Mesothelial cell of epicardium (in vitro differentiated cells): Measurements from ENCODE around the gene TARS2. TPM values are rescaled to one million over a fixed set of nuclear protein-coding genes. Genes with fewer than 3 reads are reported as not detected.

Experiments
- DNase-seq, 2 experiments: peaks; one replicate each; pipeline ENCODE4 v3.0.0; 2021; ENCODE audit warnings: low spot score in 2 of 2; ENCODE audit not compliant: unreplicated experiment in 2 of 2
- H3K27ac Mint-ChIP-seq: 2 replicates; pipeline ENCODE4 v1.8.0; 2021; ENCODE audit warnings: mixed read lengths
- H3K27me3 Mint-ChIP-seq: 2 replicates; pipeline ENCODE4 v1.8.0; 2021; ENCODE audit warnings: low read depth, mixed read lengths
- H3K36me3 Mint-ChIP-seq: 2 replicates; pipeline ENCODE4 v1.8.0; 2021; ENCODE audit warnings: mixed read lengths
- H3K4me1 Mint-ChIP-seq: 2 replicates; pipeline ENCODE4 v1.8.0; 2021; ENCODE audit warnings: mixed read lengths
- H3K4me3 Mint-ChIP-seq: 2 replicates; pipeline ENCODE4 v1.8.0; 2021; ENCODE audit warnings: mild to moderate bottlenecking, moderate library complexity, mixed read lengths
- H3K9me3 Mint-ChIP-seq: 2 replicates; pipeline ENCODE4 v1.8.0; 2021; ENCODE audit warnings: mixed read lengths
- CTCF ChIP-seq: fragments of 200-600 bp; sonication (generic); IDR thresholded peaks from one replicate; pipeline ENCODE4 v1.5.0; 2021; ENCODE audit warnings: antibody characterized with exemption; ENCODE audit not compliant: unreplicated experiment
- total RNA-seq: library from RNA; stranded (reverse); gene quantifications from 3 replicates; pipeline ENCODE4 v1.2.1, GENCODE V29; 2021

The TARS2 gene
- total RNA-seq, 1 donor from 2014 or later, result 31.7 TPM

- Mint-ChIP-seq H3K27me3 (no peaks in the 10 kb centered on the region), H3K4me3 (no peak within 1 kb of the TSS), H3K36me3 (peaks cover 30% of the 10 kb centered on the region), H3K27ac (no peak within 1 kb of the TSS), H3K9me3 (no peaks in the 10 kb centered on the region), H3K4me1 (peaks cover 6% of the 10 kb centered on the region)
- TF ChIP-seq CTCF, result no peak
- no peak for DNase-seq
Measured at GRCh38 chr1:150507912-150508864, 21.0 kb downstream of the TARS2 start, which contains the start of gene ECM1. Gene ECM1 (plus strand): TSS chr1:150508109. CDS start chr1:150508210, 101 bp downstream.

GRCh38 chr1:150508982-150509381, 21.8 kb downstream of the TARS2 start:
- H3K9me3 Mint-ChIP-seq, result no peaks in the 10 kb centered on the region
- H3K4me3 Mint-ChIP-seq, result no peak overlapping the region
- peaks cover 30% of the 10 kb centered on the region for H3K36me3 Mint-ChIP-seq
- peaks cover 6% of the 10 kb centered on the region for H3K4me1 Mint-ChIP-seq
- no peaks in the 10 kb centered on the region for H3K27me3 Mint-ChIP-seq
- no peak overlapping the region for H3K27ac Mint-ChIP-seq
- no peak for TF ChIP-seq CTCF
- no peak for DNase-seq

GRCh38 chr1:150511551-150511950, 24.3 kb downstream of the TARS2 start:
- no peaks in the 10 kb centered on the region for H3K27me3 Mint-ChIP-seq
- DNase-seq, result no peak
- no peak overlapping the region for H3K27ac Mint-ChIP-seq
- TF ChIP-seq CTCF, result no peak
- peaks cover 18% of the 10 kb centered on the region for H3K36me3 Mint-ChIP-seq
- no peaks in the 10 kb centered on the region for H3K9me3 Mint-ChIP-seq
- H3K4me1 Mint-ChIP-seq, result peaks cover 13% of the 10 kb centered on the region
- H3K4me3 Mint-ChIP-seq, result no peak overlapping the region

- no peak for TF ChIP-seq CTCF
- Mint-ChIP-seq H3K36me3 (peaks cover 13% of the 10 kb centered on the region), H3K4me3 (no peak overlapping the region), H3K9me3 (no peaks in the 10 kb centered on the region), H3K4me1 (peaks cover 16% of the 10 kb centered on the region), H3K27ac (peak overlapping the region; percentile 45), H3K27me3 (no peaks in the 10 kb centered on the region)
- DNase-seq, result no peak
Measured at GRCh38 chr1:150511985-150512660, 24.9 kb downstream of the TARS2 start.

GRCh38 chr1:150512846-150513245, 25.6 kb downstream of the TARS2 start:
- Mint-ChIP-seq H3K9me3 (no peaks in the 10 kb centered on the region), H3K4me3 (no peak overlapping the region), H3K27ac (no peak overlapping the region), H3K36me3 (peaks cover 9% of the 10 kb centered on the region), H3K4me1 (peaks cover 12% of the 10 kb centered on the region), H3K27me3 (no peaks in the 10 kb centered on the region)
- DNase-seq, result no peak
- no peak for TF ChIP-seq CTCF
